ENCODE results near the gene REXO1.

The REXO1 gene

GRCh38 chr19:1766800-1767352, 81.4 kb downstream of the REXO1 start:
- DNase-seq = no peak

GRCh38 chr19:1765904-1766799, 82.1 kb downstream of the REXO1 start:
- DNase-seq = no peak

Data from CD4-positive, alpha-beta T cell treated with Interleukin-4 for 1 hour (primary cell).